Dermis microvascular lymphatic vessel endothelial cell (primary cell): Measurements from ENCODE around the gene POLRMT. TPM values are rescaled to one million over a fixed set of nuclear protein-coding genes. Genes with fewer than 3 reads are reported as not detected.
"Not testable (repeated sequence)": the region's sequence is repeated elsewhere in the genome, so short reads cannot be mapped to it uniquely, and the experiment has no call there.

Experiments
- DNase-seq, 2 donors: peaks; one replicate each; pipeline versions ENCODE4 v3.0.0 to v3.0.0-alpha.2; 2010; ENCODE audit warnings: low read depth in 2 of 2
- total RNA-seq: library from RNA; depleted of rRNA; stranded (reverse); fragments of >200 nt; gene quantifications from 2 replicates; pipeline ENCODE4 v1.2.1, GENCODE V29; 2014

POLRMT gene
- total RNA-seq, 1 donor from 2014 or later = 19.3 TPM

DNA sequence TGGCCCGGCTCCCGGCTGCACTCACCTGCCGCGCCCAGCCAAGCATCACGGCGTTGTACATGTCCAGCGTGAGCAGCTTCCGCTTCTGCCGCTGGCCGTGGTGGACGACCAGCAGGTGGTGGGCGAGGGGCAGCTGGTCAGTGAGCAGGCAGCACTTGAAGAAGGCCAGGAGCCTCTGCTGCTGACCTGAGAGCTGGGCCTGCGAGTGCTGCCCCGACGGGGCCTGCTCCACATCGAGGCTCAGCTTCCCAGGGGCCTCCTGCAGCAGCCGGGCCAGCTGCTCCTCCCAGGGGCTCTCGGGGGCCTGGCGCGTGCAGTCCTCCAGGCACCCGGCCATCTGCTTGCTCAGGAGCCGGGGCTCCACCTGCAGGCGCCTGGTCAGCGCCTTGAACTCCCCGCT is 3.8 kb downstream of the POLRMT start:
- DNase-seq = not testable (repeated sequence)

DNA sequence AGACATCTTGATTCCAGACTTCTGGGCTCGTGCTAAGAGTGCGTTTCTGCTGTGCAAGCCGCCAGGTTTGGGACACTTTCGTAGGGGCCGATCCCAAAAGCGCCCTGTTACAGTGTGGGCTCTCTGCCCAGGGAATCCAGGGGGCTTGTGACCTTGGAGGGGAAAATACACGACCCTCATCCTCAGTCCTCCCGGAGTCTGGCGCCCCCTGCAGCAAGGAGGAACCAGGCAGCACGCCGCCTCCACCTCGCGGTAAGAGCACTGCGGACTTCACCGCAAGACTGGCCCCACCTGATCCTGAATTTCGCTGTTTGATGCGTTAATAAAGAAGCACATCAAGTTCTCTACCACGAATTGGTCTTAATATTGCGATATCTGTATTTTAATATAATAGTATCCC is 5.2 kb downstream of the POLRMT start:
- no peak for DNase-seq

DNA sequence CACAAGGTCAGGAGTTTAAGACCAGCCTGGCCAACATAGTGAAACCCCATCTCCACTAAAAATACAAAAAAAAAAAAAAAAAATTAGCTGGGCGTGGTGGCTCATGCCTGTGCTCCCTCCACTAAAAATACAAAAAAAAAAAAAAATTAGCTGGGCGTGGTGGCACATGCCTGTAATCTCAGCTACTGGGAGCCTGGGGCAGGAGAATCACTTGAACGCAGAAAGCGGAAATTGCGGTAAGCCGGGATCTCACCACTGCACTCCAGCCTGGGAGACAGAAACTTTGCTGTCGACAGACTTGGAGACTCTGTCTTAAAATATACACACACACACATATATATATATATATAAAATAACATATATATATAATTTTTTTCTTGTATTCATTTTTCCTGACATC is 6.8 kb downstream of the POLRMT start:
- DNase-seq = not testable (repeated sequence)

DNA sequence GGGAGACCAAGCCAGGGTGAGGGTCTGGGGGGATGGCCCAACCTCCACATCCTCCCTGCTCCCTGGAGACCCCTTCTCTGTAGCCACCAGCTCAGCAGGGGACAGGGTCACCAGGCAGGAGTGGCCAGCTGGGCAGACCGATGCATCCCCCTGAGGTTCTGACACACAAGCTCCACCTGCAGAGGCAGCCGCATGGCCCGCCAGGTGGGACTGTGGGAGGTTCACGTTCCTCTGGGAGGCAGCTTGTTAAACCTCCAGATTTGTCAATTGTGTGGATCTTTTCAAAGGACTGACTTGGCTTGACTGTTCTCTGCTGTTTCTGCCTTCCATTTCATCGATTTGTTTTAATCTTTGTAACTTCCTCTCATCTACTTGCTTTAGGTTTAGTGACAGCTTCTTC is 8.1 kb downstream of the POLRMT start:
- no peak for DNase-seq

DNA sequence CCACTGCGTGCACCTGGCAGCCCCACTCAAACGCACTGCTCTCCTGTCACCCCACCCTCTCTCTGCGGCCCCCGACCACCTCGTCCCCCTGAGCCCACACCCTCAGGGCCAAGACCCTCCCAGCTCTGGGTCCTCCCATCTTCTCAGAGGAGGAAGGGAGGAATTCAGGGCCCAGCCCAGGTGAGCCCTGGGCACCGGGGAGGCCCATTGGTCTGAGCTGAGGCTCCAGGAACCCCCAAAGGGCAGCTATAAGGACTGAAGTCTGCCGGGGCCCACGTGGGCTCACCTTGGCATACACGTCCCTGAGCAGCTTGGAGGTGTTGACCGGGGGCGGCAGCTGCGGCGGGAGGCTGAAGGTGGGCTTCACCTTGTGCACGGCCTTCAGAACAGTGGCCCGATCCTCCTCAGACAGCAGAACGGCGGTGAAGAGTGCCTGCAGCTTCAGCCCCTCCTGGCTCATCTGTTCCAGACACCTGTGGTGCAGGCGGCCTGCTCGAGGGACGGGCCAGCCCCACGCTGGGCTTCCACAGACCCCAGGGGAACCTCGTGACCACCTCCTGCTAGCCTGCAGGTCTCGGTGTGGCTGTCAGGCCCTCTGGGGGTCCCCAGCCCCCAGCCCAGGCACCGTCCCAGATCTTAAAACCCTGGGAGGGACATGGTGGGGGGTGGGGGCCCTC is 8.8 kb downstream of the POLRMT start:
- no peak for DNase-seq

DNA sequence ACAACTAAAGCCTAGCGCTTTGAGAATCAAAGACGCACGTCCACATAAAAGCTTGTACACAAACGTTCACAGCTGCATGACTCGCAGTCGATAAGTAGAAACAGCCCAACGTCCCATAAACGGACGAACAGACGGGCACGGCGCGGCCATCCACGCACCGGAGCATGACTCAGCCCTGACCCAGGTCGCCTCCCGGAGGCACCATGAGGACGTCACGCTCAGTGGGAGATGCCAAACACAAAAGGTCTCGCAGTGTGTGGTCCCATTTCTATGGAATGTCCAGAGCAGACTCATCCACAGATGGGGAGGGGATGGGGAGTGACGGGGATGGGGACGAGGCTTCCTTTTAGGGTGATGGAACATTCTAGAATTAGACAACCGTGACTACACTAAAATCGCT is 9.4 kb downstream of the POLRMT start:
- DNase-seq = peak in 1 of 2 donors; percentile 47

DNA sequence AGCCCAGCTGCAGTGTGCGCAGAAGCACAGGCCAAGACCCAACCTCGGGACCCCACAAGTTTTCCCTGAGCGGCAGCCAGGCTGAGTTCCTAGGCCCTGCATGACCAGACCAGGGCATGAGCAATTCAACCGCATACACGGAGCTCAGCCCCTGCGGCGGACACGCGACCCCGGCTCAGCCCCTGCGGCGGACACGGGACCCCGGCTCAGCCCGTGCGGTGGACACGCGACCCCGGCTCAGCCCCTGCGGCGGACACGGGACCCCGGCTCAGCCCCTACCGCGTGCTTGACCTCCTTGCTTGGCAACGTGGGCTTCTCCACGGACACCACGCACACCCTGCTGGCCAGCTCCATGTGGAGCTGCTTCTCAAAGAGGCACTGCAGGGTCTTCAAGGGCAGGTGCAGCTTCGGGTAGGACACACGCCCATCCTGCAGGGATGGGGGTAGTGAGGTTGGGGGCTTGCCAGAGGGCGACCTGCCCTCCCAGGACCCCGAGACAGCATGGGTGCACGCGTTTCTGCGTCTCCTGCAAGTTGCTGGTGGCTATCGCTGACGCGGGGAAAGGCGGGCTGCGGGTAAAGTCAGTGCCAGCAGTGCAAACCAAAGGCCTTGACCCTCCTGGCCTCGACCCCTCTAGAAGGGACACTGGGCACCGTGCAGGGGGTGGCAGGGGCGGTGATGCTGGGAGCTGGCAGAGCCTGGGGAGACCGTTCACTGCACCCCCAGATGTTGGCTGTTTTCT is 10.0 kb downstream of the POLRMT start:
- DNase-seq = no peak

DNA sequence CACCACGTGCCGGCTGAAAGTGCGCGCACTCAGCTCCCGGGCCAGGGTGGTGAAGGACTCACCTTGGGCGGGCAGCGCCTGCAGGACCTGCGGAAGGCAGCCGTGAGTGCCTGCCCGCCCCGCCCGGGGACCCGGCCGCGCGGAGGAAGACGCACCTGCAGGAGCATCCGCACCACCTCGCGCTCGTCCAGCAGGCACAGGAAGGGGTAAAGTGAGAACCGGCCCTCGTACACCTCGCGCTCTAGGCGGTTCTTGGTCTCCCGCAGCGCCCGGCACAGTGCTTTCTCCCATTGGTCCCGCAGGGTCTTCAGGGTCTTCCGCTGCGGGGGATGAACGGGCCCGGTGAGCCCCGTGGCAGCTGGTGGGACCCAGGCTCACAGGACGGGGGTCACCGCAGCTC is 10.7 kb downstream of the POLRMT start:
- DNase-seq = no peak

DNA sequence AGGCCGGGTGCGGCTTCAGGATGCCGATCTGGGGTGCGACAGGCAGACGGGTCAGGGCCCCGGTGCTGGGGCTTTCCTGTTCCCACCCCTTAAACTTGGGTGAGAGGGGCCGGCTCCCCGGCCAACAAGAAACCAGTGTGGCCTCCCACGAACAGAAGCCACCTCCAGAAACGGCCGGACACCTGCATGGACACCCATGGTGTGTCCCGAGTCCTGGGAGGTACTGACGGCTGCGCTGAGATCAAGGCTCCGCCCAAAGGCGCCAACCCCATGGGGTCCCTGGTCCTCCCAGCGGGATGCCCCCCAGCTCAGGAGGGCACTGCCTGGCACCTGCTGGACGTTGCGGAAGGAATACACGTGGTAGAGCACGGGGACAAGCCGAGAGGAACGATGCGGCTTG is 11.5 kb downstream of the POLRMT start:
- DNase-seq = no peak

DNA sequence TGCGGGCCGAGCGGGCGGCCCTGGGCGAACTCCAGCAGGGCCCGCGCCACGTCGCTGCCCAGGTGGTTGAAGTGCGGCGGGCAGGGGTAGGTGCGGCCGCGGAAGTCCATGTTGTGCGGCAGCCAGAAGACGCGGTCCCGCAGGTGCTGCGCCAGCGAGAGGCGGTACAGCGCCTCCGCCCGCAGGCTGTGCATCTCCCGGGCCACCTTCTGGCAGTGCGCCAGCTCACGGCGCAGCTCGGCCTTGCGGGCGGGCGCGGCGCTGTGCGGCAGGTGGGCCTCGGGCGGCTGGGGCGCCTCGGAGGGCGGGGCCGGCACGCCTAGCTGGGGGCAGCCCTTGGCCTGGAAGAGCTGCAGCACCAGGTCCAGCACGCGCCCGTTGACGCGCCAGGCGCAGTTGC is 12.1 kb downstream of the POLRMT start:
- DNase-seq = not testable (repeated sequence)

DNA sequence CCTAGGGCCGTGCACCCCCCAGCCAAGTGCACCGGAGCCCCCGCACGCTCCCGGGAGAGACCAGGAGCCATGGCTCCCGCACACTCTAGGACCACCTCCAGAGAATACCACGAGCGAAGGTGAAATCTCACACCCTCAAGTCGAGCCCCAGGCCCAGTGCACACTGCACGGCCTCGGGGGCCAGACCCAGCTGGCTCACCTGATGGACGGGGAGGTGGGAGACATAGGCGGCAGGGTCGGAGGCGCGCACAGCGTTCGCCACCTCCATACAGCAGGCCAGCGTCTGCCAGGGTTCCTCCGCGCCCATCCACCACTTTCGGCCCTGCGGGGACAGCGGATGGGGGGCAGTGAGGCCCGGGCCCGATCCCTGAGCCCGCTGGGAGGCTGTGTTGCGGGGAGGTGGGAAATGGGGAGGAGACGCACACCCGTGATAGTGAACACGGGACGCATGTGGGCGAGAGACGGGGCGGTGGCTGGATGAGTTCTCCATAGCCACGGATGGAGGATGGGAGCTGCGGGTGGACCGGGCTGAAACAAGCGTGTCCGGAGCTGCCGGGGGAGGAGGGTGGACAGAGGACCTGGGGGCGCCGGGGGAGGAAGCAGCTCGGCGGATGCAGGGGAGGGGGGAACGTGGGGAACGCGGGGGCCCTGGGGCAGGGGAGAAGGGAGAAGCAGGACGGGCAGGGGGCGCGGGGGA is 13.0 kb downstream of the POLRMT start:
- no peak for DNase-seq

DNA sequence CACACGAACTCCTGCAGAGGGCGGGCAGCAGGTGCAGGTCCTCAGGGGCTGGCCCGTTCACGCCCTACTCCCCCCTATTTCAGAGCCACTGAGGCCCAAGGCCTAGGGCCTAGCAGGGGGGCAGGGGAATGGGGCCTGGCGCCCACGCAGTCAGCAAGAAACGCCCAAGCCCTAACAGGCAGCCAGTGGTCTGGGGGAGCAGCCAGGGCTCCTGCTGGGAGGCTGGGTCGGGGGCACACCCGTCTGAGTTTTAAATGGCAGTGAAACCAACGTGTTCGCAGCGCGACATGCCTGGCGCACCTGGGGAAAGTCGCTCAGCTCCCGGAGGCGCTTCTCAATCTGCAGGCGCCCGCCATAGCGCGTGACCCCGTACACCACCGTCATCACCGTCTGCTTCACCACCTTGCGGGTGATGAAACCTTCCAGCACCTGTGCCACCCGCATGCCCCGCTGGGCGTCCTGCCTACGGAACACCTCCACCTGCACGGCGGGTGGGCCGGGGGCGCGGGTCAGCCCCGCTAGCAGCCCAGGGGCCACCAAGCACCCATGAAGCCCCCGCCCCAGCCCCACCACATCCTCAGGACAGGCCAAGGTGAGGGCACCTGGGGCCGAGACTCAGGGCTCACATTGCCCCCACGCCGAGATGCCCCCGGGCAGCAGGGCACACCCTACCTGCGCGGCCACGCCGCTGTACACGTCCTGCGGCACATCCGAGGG is 13.9 kb downstream of the POLRMT start:
- no peak for DNase-seq

DNA sequence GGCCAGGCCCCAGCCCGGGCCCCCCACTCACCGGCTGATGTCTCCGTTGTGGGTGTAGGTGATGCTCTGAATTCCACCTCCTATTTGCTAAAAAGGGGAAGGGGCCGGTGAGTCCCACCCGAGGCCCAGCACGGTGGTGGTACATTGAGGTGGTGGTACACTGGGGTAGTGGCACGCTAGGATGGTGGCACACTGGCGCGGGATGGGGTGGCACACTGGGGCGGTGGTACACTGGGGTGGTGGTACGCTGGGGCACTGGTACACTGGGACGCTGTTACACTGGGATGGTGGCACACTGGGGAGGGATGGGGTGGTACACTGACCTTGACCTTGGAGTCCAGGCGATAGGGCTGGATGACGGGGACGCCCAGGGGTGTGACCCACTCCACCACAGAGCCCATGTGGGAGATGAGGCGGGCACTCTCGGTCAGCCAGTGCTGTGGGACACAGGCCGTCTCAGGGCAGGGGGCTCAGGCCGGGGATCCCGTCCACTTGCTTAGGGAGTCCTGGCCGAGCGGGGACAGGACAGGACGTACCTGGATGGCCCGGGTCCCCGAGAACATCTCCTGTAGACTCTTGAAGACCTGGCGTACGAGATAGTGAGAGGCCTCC is 14.6 kb downstream of the POLRMT start:
- no peak for DNase-seq

DNA sequence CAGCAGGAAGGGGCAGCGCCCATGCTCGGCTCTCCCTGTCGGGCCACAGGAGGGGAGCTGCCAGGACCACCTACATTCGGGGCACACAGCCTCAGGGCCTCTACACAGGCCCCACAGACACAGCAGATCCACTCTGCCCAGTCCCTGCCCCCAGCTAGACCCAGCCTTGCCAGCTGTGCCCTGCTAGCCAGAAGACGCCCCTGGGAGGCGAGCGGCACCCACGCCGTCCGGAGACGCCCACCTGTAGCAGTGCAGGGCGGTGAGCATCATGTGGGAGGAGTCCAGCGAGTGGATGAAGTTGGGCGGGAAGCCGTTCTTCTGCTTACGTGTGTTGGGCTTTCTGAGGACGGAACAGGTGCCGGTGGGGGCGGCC is 15.1 kb downstream of the POLRMT start:
- DNase-seq = no peak

DNA sequence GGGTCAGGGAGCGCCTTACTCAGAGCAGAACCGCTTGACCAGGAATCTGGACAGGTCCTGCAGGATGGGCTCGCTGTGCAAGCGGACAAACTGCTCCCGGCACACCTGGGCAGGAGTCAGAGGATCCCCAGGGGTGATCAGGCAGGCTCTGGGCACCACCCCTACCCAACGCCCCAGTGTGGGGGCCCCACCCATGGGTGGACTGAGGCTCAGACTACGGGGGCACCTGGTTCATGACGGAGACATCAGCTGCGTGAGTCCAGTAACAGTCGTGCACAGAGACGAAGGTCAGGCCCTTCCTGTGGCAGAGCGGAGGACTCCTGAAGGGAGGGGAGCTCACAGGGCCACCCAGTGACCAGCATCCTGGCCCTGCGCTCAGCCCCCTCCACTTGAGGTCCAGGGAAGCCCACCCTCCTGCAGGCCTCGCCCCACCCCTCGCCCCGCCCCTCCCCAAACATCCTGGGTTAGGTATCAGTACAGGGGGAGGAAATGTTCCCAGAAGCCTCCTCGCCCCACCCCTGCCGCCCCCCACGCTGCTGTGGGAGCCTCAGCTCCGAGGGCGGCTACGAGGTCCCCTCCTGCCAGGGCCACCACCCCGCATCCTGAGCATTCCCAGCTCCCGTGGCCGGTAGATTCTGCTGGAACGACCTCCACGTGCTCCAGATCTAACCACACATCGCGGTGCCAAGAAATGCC is 15.6 kb downstream of the POLRMT start:
- no peak for DNase-seq

DNA sequence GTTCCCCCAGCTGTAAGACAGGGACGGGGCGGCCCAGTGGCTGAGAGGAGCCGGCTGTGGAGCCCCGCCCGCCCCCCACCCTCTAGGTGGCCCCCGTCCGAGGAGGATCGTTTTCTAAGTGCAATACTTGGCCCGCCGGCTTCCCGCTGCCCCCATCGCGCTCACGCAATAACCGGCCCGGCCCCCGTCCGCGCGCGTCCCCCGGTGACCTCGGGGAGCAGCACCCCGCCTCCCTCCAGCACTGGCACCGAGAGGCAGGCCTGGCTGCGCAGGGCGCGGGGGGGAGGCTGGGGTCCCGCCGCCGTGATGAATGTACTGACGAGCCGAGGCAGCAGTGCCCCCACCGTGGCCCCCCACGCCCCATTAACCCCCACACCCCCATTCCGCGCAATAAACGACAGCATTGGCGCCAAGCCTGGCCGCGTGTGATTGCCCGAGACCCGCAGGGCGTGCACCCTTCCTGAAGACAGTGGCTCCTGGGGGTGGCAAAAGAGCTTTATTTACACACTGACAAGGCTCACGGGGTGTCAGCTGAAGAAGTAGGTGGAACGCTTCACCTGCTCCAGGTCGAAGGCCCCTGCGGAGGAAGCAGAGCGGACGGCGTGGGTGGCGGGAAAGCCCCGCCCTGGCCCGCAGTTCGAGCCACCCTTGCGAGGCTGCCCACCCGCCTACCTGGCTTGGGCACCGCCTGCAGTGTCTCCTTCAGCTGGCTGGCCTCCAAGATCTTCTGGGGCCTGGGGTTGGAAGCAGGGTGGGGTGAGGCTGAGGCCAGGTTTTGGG is 16.4 kb downstream of the POLRMT start:
- DNase-seq = no peak

DNA sequence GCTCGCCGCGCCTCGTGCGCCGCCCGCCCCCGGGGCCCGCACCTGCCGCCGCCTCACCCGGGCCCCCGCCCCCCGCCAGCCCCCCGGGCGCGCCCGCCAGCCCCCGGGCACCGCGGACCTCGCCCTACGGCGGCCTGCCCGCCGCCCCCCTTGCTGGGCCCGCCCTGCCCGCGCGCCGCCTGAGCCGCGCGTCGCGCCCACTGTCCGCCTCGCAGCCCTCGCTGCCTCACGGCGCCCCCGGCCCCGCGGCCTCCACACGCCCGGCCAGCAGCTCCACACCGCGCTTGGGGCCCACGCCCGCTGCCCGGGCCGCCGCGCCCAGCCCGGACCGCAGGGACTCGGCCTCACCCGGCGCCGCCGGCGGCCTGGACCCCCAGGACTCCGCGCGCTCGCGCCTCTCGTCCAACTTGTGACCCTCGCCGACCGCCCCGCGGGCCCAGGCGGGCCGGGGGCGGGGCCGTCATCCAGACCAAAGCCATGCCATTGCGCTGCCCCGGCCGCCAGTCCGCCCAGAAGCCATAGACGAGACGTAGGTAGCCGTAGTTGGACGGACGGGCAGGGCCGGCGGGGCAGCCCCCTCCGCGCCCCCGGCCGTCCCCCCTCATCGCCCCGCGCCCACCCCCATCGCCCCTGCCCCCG is 17.2 kb downstream of the POLRMT start:
- no peak for DNase-seq

DNA sequence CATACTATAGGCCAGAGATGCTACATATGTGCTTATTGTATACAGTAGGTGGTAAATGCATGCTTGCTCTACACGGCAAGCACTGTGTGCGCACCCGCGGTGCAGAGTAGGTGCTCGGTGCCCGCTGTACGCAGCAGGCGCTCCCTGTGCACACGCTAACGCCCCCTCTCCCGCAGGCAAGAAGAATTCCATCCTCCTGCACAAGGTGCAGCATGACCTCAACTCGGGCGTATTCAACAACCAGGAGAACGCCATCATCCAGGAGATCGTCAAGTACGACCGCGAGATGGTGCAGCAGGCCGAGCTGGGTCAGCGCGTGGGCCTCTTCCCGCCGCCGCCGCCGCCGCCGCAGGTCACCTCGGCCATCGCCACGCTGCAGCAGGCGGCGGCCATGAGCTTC is 17.7 kb downstream of the POLRMT start:
- DNase-seq = peak in 1 of 2 donors; percentile 28

DNA sequence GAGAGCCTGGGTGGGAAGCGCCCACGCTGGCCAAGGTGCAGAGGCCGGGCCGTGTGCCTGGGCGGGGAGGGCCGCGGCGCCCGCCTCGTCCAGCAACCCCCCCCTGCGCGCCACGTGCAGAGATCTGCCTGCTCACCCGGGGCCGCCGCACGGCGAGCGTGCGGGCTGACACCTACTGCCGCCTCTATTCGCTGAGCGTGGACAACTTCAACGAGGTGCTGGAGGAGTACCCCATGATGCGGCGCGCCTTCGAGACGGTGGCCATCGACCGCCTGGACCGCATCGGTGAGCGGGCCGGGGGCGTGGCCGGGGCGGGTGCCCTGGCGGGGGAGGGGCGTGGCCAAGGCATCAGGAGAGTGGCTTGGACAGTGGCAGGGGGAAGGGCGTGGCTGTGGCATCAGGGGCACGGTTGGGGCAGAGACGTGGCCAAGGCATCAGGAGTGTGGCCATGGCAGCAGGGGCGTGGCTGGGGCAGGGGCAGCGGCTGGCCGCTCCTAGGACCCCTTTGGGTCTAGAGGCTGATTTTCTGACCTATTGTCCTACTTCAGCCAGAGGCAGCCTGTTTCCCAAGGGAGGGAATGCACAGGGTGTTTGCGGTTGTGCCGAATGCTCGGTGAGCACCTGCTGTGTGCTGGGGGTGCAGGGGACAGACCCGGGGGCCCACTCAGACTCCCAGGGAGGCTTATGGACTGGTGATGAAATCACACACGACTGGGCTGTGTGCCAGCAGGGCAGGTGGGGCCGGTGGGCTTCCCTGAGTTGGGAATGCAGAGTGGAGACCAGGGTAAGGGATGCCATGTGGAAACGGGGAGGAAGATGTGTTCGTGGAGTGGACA is 19.4 kb downstream of the POLRMT start:
- DNase-seq = no peak
